HK-2 (cell line): ENCODE results near the gene RAB26.
A peak's percentile ranks its signal among the peaks of the same experiment; 100 is the strongest.

Experiments used
- DNase-seq: peaks from one replicate; pipeline ENCODE4 v3.0.0-alpha.2; 2018; ENCODE audit not compliant: unreplicated experiment

The RAB26 gene

GRCh38 chr16:2178321-2179106 lies 30.1 kb downstream of the RAB26 start:
- DNase-seq: no peak

GRCh38 chr16:2179107-2179501 lies 30.7 kb downstream of the RAB26 start:
- no peak for DNase-seq

GRCh38 chr16:2179576-2179975 lies 31.2 kb downstream of the RAB26 start:
- no peak for DNase-seq

- DNase-seq: no peak
Observed at GRCh38 chr16:2180461-2180860, 32.0 kb downstream of the RAB26 start.

GRCh38 chr16:2180962-2181923 lies 32.8 kb downstream of the RAB26 start:
- no peak for DNase-seq

- no peak for DNase-seq
Observed at GRCh38 chr16:2181952-2182351, 33.5 kb downstream of the RAB26 start.

GRCh38 chr16:2183671-2184070 lies 35.2 kb downstream of the RAB26 start:
- peak; percentile 31 for DNase-seq

- DNase-seq: no peak
Observed at GRCh38 chr16:2184346-2184745, 35.9 kb downstream of the RAB26 start.

- DNase-seq: no peak
Observed at GRCh38 chr16:2184962-2185361, 36.5 kb downstream of the RAB26 start.

GRCh38 chr16:2186064-2186463 lies 37.6 kb downstream of the RAB26 start:
- DNase-seq: no peak

GRCh38 chr16:2186505-2186904 lies 38.1 kb downstream of the RAB26 start:
- no peak for DNase-seq

GRCh38 chr16:2187212-2187611 lies 38.8 kb downstream of the RAB26 start:
- no peak for DNase-seq

GRCh38 chr16:2188395-2188794 lies 40.0 kb downstream of the RAB26 start:
- no peak for DNase-seq

- no peak for DNase-seq
Observed at GRCh38 chr16:2189252-2189893, 40.9 kb downstream of the RAB26 start.

- no peak for DNase-seq
Observed at GRCh38 chr16:2190002-2190658, 41.7 kb downstream of the RAB26 start.

- DNase-seq: no peak
Observed at GRCh38 chr16:2190659-2191445, 42.4 kb downstream of the RAB26 start.

GRCh38 chr16:2191446-2191706 lies 43.0 kb downstream of the RAB26 start:
- DNase-seq: no peak

GRCh38 chr16:2194166-2194834 lies 45.9 kb downstream of the RAB26 start:
- no peak for DNase-seq

GRCh38 chr16:2194852-2195321 lies 46.5 kb downstream of the RAB26 start:
- DNase-seq: no peak

- no peak for DNase-seq
Observed at GRCh38 chr16:2195322-2196161, 47.1 kb downstream of the RAB26 start.
